IPS-NIHi7 (cell line): ENCODE results near the gene NRXN3.

Source experiments
- DNase-seq: peaks from one replicate; pipeline ENCODE4 v3.0.0; 2012; ENCODE audit warnings: mixed read lengths; ENCODE audit errors: extremely low spot score

The NRXN3 gene

GRCh38 chr14:79614448-79614847 is 1444.3 kb downstream of the NRXN3 start:
- no peak for DNase-seq

GRCh38 chr14:79627058-79627457 is 1456.9 kb downstream of the NRXN3 start:
- peak; percentile 0 for DNase-seq

- peak; percentile 4 for DNase-seq
Measured at GRCh38 chr14:79629411-79630287, 1459.5 kb downstream of the NRXN3 start.

GRCh38 chr14:79630288-79630960 is 1460.3 kb downstream of the NRXN3 start:
- DNase-seq = peak; percentile 7

GRCh38 chr14:79631276-79631675 is 1461.1 kb downstream of the NRXN3 start:
- DNase-seq = peak; percentile 24

- peak; percentile 2 for DNase-seq
Measured at GRCh38 chr14:79638672-79639266, 1468.6 kb downstream of the NRXN3 start.

- DNase-seq = peak; percentile 0
Measured at GRCh38 chr14:79639613-79640012, 1469.4 kb downstream of the NRXN3 start.

GRCh38 chr14:79641371-79641770 is 1471.2 kb downstream of the NRXN3 start:
- no peak for DNase-seq

GRCh38 chr14:79643132-79643531 is 1473.0 kb downstream of the NRXN3 start:
- DNase-seq = no peak

- DNase-seq = no peak
Measured at GRCh38 chr14:79645753-79646362, 1475.7 kb downstream of the NRXN3 start.

GRCh38 chr14:79649856-79650255 is 1479.7 kb downstream of the NRXN3 start:
- DNase-seq = no peak

- DNase-seq = peak; percentile 1
Measured at GRCh38 chr14:79652513-79653307, 1482.5 kb downstream of the NRXN3 start.

GRCh38 chr14:79656056-79656455 is 1485.9 kb downstream of the NRXN3 start:
- DNase-seq = no peak

- DNase-seq = peak; percentile 0
Measured at GRCh38 chr14:79656496-79656895, 1486.3 kb downstream of the NRXN3 start.

- DNase-seq = peak; percentile 3
Measured at GRCh38 chr14:79658221-79658620, 1488.0 kb downstream of the NRXN3 start.

- DNase-seq = peak; percentile 2
Measured at GRCh38 chr14:79658769-79659168, 1488.6 kb downstream of the NRXN3 start.

GRCh38 chr14:79660053-79660939 is 1490.1 kb downstream of the NRXN3 start:
- DNase-seq = no peak

- DNase-seq = no peak
Measured at GRCh38 chr14:79661752-79662151, 1491.6 kb downstream of the NRXN3 start.

- DNase-seq = peak; percentile 1
Measured at GRCh38 chr14:79663453-79663852, 1493.3 kb downstream of the NRXN3 start.

GRCh38 chr14:79665556-79665955 is 1495.4 kb downstream of the NRXN3 start:
- DNase-seq = no peak
